OCI-LY3 (cell line): ENCODE results near the gene MUC6.
"Not testable (repeated sequence)": the region's sequence is repeated elsewhere in the genome, so short reads cannot be mapped to it uniquely, and the experiment has no call there.

Experiments used
- H2AFZ ChIP-seq: fragments of 200-600, 300-600 bp; shearing (Covaris generic); 2 replicates; pipeline ENCODE4 v1.6.0; 2014; ENCODE audit warnings: antibody characterized with exemption, low read depth, low read length
- H3K27ac ChIP-seq: fragments of 200-600, 300-600 bp; sonication (generic); 2 replicates; pipeline ENCODE4 v1.5.1; 2014; ENCODE audit warnings: mild to moderate bottlenecking, low read length, moderate library complexity, mixed read lengths
- H3K27me3 ChIP-seq: fragments of 200-600, 300-600 bp; sonication (generic); 2 replicates; pipeline ENCODE4 v1.6.1; 2014; ENCODE audit warnings: low read depth, low read length, mixed read lengths
- H3K36me3 ChIP-seq: fragments of 200-600, 300-600 bp; sonication (generic); replicated peaks from 2 replicates; pipeline ENCODE3; 2014; ENCODE audit warnings: low read depth, low read length, mixed read lengths
- H3K4me1 ChIP-seq: fragments of 300-600, 200-600 bp; sonication (generic); 2 replicates; pipeline ENCODE4 v1.6.1; 2014; ENCODE audit warnings: low read length, mixed read lengths
- H3K4me2 ChIP-seq: fragments of 200-600, 300-600 bp; sonication (generic); 2 replicates; pipeline ENCODE4 v1.6.1; 2014; ENCODE audit warnings: low read length, mixed read lengths
- H3K4me3 ChIP-seq: fragments of 300-600, 200-600 bp; sonication (generic); 2 replicates; pipeline ENCODE4 v1.5.1; 2014; ENCODE audit warnings: antibody characterized with exemption, mild to moderate bottlenecking, low read length, moderate library complexity
- H3K79me2 ChIP-seq: fragments of 300-600, 200-600 bp; shearing (Covaris generic); 2 replicates; pipeline ENCODE4 v1.6.1; 2014; ENCODE audit warnings: mild to moderate bottlenecking, low read length, mixed read lengths
- H3K9ac ChIP-seq: fragments of 300-600, 200-600 bp; shearing (Covaris generic); 2 replicates; pipeline ENCODE4 v1.6.0; 2014; ENCODE audit warnings: mild to moderate bottlenecking, low read length, moderate library complexity
- H3K9me3 ChIP-seq: fragments of 200-600, 300-600 bp; shearing (Covaris generic); 2 replicates; pipeline ENCODE4 v1.6.1; 2014; ENCODE audit warnings: low read length, mixed read lengths; ENCODE audit not compliant: insufficient read depth
- H4K20me1 ChIP-seq: fragments of 200-600, 300-600 bp; sonication (generic); 2 replicates; pipeline ENCODE4 v1.6.1; 2016; ENCODE audit warnings: low read length, mixed read lengths; ENCODE audit not compliant: insufficient read depth
- CTCF ChIP-seq: fragments of 200-600, 300-600 bp; sonication (generic); IDR thresholded peaks from 2 replicates; pipeline ENCODE4 v1.5.1; 2014; ENCODE audit warnings: antibody characterized with exemption, low read length, low read depth
- EZH2phosphoT487 ChIP-seq: fragments of 200-600 bp; shearing (Covaris generic); IDR thresholded peaks from 2 replicates; pipeline ENCODE4 v1.6.1; 2018; ENCODE audit warnings: antibody characterized with exemption, mixed run types, low read depth

Gene MUC6

GRCh38 chr11:1018091-1018490 is 18.4 kb downstream of the MUC6 start:
- no peaks in the 10 kb centered on the region for H3K27me3 ChIP-seq
- no peak overlapping the region for H3K4me3 ChIP-seq
- H2AFZ ChIP-seq = no peak overlapping the region
- H3K27ac ChIP-seq = no peak overlapping the region
- H3K9ac ChIP-seq = no peak overlapping the region
- H3K79me2 ChIP-seq = no peaks in the 10 kb centered on the region
- H3K4me1 ChIP-seq = no peaks in the 10 kb centered on the region
- peaks cover 10% of the 10 kb centered on the region; the same call in 1 of the 2 replicates for H4K20me1 ChIP-seq
- H3K4me2 ChIP-seq = no peak overlapping the region
- no peak for TF ChIP-seq EZH2phosphoT487
- H3K36me3 ChIP-seq = no peaks in the 10 kb centered on the region
- H3K9me3 ChIP-seq = no peaks in the 10 kb centered on the region

- H3K79me2 ChIP-seq = no peaks in the 10 kb centered on the region
- H3K4me2 ChIP-seq = no peak overlapping the region
- no peak overlapping the region for H3K4me3 ChIP-seq
- no peak overlapping the region for H2AFZ ChIP-seq
- no peaks in the 10 kb centered on the region for H3K9me3 ChIP-seq
- no peaks in the 10 kb centered on the region for H3K27me3 ChIP-seq
- no peak overlapping the region for H3K27ac ChIP-seq
- H4K20me1 ChIP-seq = peaks cover 10% of the 10 kb centered on the region; the same call in 1 of the 2 replicates
- H3K36me3 ChIP-seq = no peaks in the 10 kb centered on the region
- no peak for TF ChIP-seq CTCF
- TF ChIP-seq EZH2phosphoT487 = no peak
- H3K4me1 ChIP-seq = no peaks in the 10 kb centered on the region
- no peak overlapping the region for H3K9ac ChIP-seq
These were observed 19.1 kb downstream of the MUC6 start for GRCh38 chr11:1017269-1018005.

- not testable (repeated sequence) for H3K9ac ChIP-seq, H3K36me3 ChIP-seq, H3K9me3 ChIP-seq, H2AFZ ChIP-seq, H3K79me2 ChIP-seq, H3K27ac ChIP-seq, H3K4me2 ChIP-seq, H4K20me1 ChIP-seq, H3K4me3 ChIP-seq, H3K4me1 ChIP-seq, H3K27me3 ChIP-seq
These were observed 19.9 kb downstream of the MUC6 start for GRCh38 chr11:1016610-1017126.

GRCh38 chr11:1015826-1016545 is 20.5 kb downstream of the MUC6 start:
- Histone ChIP-seq H3K9me3 (no peaks in the 10 kb centered on the region), H3K36me3 (no peaks in the 10 kb centered on the region), H2AFZ (no peak overlapping the region), H4K20me1 (peaks cover 10% of the 10 kb centered on the region; the same call in 1 of the 2 replicates), H3K79me2 (no peaks in the 10 kb centered on the region), H3K27ac (no peak overlapping the region), H3K27me3 (no peaks in the 10 kb centered on the region), H3K4me2 (no peak overlapping the region), H3K4me1 (no peaks in the 10 kb centered on the region), H3K9ac (no peak overlapping the region), H3K4me3 (no peak overlapping the region)
- TF ChIP-seq CTCF (no peak), EZH2phosphoT487 (no peak)

GRCh38 chr11:1015064-1015463 is 21.5 kb downstream of the MUC6 start:
- Histone ChIP-seq H3K4me1 (no peaks in the 10 kb centered on the region), H3K79me2 (no peaks in the 10 kb centered on the region), H2AFZ (no peak overlapping the region), H3K4me2 (no peak overlapping the region), H3K27ac (no peak overlapping the region), H3K27me3 (no peaks in the 10 kb centered on the region), H4K20me1 (peaks cover 10% of the 10 kb centered on the region; the same call in 1 of the 2 replicates), H3K9ac (no peak overlapping the region), H3K4me3 (no peak overlapping the region), H3K36me3 (no peaks in the 10 kb centered on the region), H3K9me3 (no peaks in the 10 kb centered on the region)
- TF ChIP-seq EZH2phosphoT487 (no peak), CTCF (no peak)
